HG02981 (cell line): Measurements from ENCODE around the gene DAZAP1.
A peak's percentile ranks its signal among the peaks of the same experiment; 100 is the strongest.

ENCODE experiments used
- ATAC-seq: cut with Tn5 transposase; IDR thresholded peaks from one replicate; pipeline ENCODE4 v1.9.1; 2021; ENCODE audit warnings: mild to moderate bottlenecking, moderate library complexity; ENCODE audit not compliant: unreplicated experiment

DAZAP1 gene

GRCh38 chr19:1407528-1408299, at the start of gene DAZAP1:
DAZAP1 (plus strand) TSS chr19:1407586; CDS start chr19:1407774, 188 bp downstream.
- ATAC-seq: peak; percentile 14

- no peak for ATAC-seq
Observed at GRCh38 chr19:1360126-1360817, 47.1 kb upstream of the DAZAP1 start.

- no peak for ATAC-seq
Observed at GRCh38 chr19:1360818-1361461, 46.4 kb upstream of the DAZAP1 start.

- no peak for ATAC-seq
Observed at GRCh38 chr19:1361601-1362386, 45.6 kb upstream of the DAZAP1 start.

DNA sequence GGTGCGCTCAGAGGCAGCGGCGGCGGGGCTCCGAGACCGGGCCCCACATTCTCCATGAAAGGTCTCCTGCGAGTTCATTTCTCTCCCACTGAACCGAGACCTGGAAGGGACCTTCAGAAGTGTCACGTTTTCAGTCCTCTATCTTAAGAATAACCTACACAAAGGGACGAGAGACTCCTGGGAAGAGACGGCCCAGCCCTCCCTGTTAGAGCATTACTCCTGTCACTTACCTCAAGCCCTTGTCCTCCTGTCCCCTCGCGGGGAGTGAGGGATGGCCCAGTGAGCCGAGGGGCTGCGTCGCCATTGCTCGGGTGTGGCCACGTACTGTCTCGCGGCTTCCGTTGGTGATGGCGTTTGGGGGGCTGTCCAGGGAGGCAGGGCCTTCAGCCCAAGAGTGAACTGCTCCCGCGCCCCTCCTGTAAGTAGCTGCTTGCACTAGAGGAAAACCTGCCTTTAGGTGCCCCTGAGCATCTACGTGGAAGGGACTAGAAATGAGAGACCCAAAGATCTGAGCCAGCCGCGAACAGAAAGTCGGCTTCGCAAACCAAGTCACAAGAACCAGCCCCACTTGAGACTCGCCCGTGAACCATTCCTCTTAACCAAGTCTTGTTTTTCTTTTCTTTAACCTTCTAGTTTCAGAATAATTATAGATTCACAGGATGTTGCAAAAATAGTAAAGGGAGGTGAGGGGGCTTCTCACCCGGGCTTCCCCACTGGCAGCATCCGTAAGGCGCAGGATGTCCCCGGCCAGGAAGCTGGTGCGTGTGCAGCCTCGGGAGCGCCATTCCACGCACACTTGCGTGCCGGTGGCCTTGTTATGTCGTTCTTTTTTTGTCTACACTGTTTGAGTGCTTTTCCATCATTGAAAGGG, 44.8 kb upstream of the DAZAP1 start:
- ATAC-seq: no peak

DNA sequence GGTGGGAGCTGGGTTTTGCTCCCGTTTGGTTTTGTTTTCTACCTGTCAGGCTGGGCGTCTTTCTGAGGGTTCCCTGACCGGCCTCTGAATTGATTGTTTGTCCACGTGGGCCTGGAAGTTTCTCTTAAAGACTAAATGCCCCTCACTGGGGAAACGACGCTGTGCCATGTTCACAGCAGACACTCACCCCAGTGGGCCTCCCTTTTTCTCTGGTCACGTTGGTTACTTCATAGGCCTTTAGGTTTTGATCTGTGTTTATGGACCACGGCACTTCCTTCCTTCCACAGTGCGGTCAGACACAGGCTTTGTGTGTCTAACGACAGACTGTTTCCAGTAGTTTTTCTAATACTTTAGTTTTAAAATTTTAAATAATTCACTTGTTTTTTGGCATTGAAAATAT, 43.8 kb upstream of the DAZAP1 start:
- no peak for ATAC-seq

GRCh38 chr19:1364070-1364704, 43.2 kb upstream of the DAZAP1 start:
- ATAC-seq: no peak

- ATAC-seq: no peak
Observed at GRCh38 chr19:1365319-1366269, 41.8 kb upstream of the DAZAP1 start.

GRCh38 chr19:1366296-1366695, 41.1 kb upstream of the DAZAP1 start:
- no peak for ATAC-seq

- no peak for ATAC-seq
Observed at GRCh38 chr19:1366899-1367870, 40.2 kb upstream of the DAZAP1 start.

DNA sequence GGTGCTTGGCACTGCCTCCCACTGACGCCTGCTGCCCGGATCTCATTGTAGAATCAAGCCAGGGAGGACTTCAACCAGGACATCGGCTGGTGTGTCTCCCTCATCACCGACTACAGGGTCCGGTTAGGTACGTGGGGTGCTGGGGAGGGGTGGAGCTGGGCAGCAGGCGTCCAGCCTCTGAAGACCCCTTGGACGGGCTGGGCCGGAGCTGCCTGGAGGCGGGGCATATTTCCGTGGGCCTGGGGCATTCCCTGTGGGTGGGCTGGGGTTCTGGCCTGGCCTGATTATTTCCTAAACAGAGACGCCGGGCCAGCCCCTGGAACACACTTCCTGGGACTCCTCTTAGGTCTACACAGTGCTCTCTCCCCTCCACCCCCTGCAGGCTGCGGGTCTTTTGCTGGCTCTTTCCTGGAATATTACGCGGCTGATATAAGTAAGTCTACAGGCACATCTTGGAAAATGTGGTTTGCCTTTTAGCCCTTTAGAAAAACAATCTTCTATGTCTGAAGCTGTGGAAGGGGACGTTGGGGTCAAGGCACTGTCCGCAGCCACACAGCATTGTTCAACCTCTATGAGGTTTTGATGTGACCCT, 38.1 kb upstream of the DAZAP1 start:
- ATAC-seq: no peak

DNA sequence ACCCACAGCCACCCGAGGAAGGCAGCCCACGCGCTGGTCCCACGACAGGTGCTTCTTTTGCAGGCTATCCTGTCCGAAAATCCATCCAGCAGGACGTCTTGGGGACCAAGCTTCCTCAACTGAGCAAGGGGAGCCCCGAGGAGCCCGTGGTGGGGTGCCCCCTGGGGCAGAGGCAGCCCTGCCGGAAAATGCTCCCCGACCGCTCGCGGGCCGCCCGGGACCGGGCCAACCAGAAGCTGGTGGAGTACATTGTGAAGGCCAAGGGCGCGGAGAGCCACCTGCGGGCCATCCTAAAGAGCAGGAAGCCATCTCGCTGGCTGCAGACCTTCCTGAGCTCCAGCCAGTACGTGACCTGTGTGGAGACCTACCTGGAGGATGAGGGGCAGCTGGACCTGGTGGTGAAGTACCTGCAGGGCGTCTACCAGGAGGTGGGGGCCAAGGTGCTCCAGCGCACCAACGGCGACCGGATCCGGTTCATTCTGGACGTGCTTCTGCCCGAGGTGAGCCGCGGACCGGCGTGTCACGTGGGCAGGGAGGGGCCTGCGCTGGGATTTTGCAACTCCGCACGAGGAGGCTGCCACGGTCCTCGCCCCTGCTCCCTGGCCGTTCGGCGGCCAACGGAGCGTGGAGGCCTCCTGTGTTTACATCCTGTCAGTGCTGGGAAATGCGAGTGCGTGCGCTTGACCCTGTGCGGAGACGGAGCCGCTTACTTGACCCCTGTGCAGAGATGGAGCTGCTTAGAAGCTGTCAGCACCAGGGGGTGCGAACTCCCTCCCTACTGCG, 36.6 kb upstream of the DAZAP1 start:
- no peak for ATAC-seq

GRCh38 chr19:1373042-1373533, 34.3 kb upstream of the DAZAP1 start:
- no peak for ATAC-seq

DNA sequence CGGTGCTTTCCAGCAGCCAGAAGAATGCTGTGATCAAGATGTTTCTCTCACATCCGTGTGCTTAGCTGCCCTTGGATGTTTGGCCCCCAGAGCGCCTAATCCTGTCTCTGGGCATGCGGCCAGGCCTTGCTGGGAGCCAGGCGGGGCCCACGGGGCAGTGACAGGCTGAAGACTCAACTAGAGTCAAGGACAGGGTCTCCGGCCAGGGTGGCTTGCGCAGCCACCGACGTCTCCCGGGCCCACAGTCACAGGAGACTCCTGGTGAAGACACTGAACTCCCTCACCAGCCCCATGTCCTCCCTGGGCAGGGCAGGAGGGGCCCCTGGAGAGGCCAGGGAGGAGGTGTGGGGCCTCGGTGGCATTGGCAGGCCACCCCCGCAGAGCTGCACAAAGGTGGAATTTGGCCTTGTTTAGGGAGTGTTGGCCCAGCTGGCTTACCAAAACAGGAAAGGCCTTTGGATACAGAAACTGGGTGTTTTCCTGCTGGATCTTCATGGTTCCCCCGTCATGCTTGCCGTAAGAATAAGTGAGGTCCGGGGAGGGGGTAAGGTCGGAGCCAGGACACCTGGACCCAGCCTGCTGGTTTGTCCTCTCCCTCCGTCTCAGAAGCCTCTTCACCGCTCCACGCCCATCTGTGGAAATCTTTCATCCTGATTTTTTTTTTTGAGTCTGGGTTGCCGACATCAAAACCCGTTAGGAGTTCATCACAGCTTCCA, 33.7 kb upstream of the DAZAP1 start:
- no peak for ATAC-seq

- ATAC-seq: no peak
Observed at GRCh38 chr19:1374250-1374577, 33.2 kb upstream of the DAZAP1 start.

DNA sequence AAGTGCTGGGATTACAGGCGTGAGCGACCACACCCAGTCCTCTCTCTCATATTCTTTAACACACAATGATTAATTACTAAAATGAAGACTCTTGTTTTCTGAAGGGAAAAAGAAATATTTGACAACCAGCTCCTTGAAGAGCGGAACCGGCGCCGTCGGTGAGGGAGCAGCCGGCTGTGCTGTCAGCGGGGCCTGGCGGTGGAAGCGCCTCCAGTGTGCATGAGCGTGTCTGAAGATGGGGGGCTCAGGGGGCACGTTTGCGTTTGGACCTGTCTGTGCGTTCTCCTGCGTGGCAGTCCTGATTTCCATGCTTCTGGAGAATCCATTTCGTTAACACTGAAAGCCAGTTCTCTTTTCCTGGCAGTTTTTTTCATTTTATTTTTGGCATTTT, 31.0 kb upstream of the DAZAP1 start:
- no peak for ATAC-seq
